Astrocyte (in vitro differentiated cells and primary cell): ENCODE results near the gene TMEM184A. TPM values are rescaled to one million over a fixed set of nuclear protein-coding genes. Genes with fewer than 3 reads are reported as not detected.

Experiments used
- DNase-seq: peaks from one replicate; pipeline ENCODE4 v3.0.0-alpha.2; 2010; ENCODE audit warnings: low read depth
- FAIRE-seq: peaks from 2 replicates; lab custom pipeline; 2011; peaks lifted over from hg19 to GRCh38; lab: Jason Lieb, UNC
- H2AFZ ChIP-seq: 2 replicates; pipeline ENCODE4 v1.6.0; 2012; ENCODE audit warnings: low read depth, low read length, inconsistent platforms
- H3K27ac ChIP-seq: 2 replicates; pipeline ENCODE4 v1.5.1; 2011; ENCODE audit warnings: low read depth, low read length, inconsistent platforms
- H3K27me3 ChIP-seq: 2 replicates; pipeline ENCODE4 v1.6.0; 2011; ENCODE audit warnings: low read length, inconsistent platforms; ENCODE audit not compliant: insufficient read depth
- H3K36me3 ChIP-seq: 2 replicates; pipeline ENCODE4 v1.5.1; 2011; ENCODE audit warnings: low read length, inconsistent platforms; ENCODE audit not compliant: insufficient read depth
- H3K4me1 ChIP-seq: 2 replicates; pipeline ENCODE4 v1.5.1; 2011; ENCODE audit warnings: low read length, inconsistent platforms; ENCODE audit not compliant: insufficient read depth
- H3K4me2 ChIP-seq: 2 replicates; pipeline ENCODE4 v1.6.0; 2012; ENCODE audit warnings: low read length, inconsistent platforms
- H3K4me3 ChIP-seq: 2 replicates; pipeline ENCODE4 v1.5.1; 2011; ENCODE audit warnings: low read depth, mild to moderate bottlenecking, low read length, inconsistent platforms; ENCODE audit not compliant: insufficient read depth
- H3K79me2 ChIP-seq: 2 replicates; pipeline ENCODE4 v1.6.0; 2012; ENCODE audit warnings: mild to moderate bottlenecking, low read length, inconsistent platforms; ENCODE audit not compliant: insufficient read depth
- H3K9ac ChIP-seq: 2 replicates; pipeline ENCODE4 v1.6.0; 2012; ENCODE audit warnings: mild to moderate bottlenecking, low read length, inconsistent platforms
- H3K9me3 ChIP-seq: 2 replicates; pipeline ENCODE4 v1.5.1; 2012; ENCODE audit warnings: low read depth, mild to moderate bottlenecking, low read length, inconsistent platforms; ENCODE audit not compliant: insufficient read depth
- H4K20me1 ChIP-seq: 2 replicates; pipeline ENCODE4 v1.6.0; 2012; ENCODE audit warnings: low read length, inconsistent platforms; ENCODE audit not compliant: insufficient read depth
- H3K27ac Mint-ChIP-seq: one replicate; pipeline ENCODE4 v1.8.0; 2021; ENCODE audit warnings: mild to moderate bottlenecking, mixed read lengths; ENCODE audit not compliant: unreplicated experiment
- H3K27me3 Mint-ChIP-seq: one replicate; pipeline ENCODE4 v1.8.0; 2021; ENCODE audit warnings: low read depth, mixed read lengths; ENCODE audit not compliant: unreplicated experiment
- H3K36me3 Mint-ChIP-seq: one replicate; pipeline ENCODE4 v1.8.0; 2021; ENCODE audit warnings: low read depth, mixed read lengths; ENCODE audit not compliant: unreplicated experiment
- H3K4me1 Mint-ChIP-seq: one replicate; pipeline ENCODE4 v1.8.0; 2021; ENCODE audit warnings: low read depth, mixed read lengths; ENCODE audit not compliant: unreplicated experiment
- H3K4me3 Mint-ChIP-seq: one replicate; pipeline ENCODE4 v1.8.0; 2021; ENCODE audit warnings: mild to moderate bottlenecking, moderate library complexity, mixed read lengths; ENCODE audit not compliant: unreplicated experiment
- H3K9me3 Mint-ChIP-seq: one replicate; pipeline ENCODE4 v1.8.0; 2021; ENCODE audit warnings: mild to moderate bottlenecking, mixed read lengths; ENCODE audit not compliant: unreplicated experiment
- CTCF ChIP-seq: IDR thresholded peaks from 2 replicates; pipeline ENCODE4 v1.5.1; 2011; ENCODE audit warnings: low read depth, mild to moderate bottlenecking, inconsistent platforms, low read length, moderate library complexity; ENCODE audit not compliant: insufficient read depth
- EZH2 ChIP-seq: IDR thresholded peaks from 2 replicates; pipeline ENCODE4 v1.6.1; 2012; ENCODE audit warnings: mild to moderate bottlenecking, low read length, inconsistent platforms; ENCODE audit not compliant: insufficient read depth
- total RNA-seq: library from RNA; stranded (reverse); gene quantifications from 2 replicates; pipeline ENCODE4 v1.2.1, GENCODE V29; 2021

The TMEM184A gene
- total RNA-seq, 1 donor from 2014 or later: 2.1 TPM

GRCh38 chr7:1598286-1598685 lies 42.3 kb upstream of the TMEM184A start:
- Histone ChIP-seq H3K79me2 (no peaks in the 10 kb centered on the region), H3K9ac (no peak overlapping the region), H3K27me3 (peaks cover 10% of the 10 kb centered on the region), H3K9me3 (peaks cover 3% of the 10 kb centered on the region), H3K36me3 (no peaks in the 10 kb centered on the region), H3K4me3 (no peak overlapping the region), H3K4me2 (no peak overlapping the region), H3K27ac (no peak overlapping the region), H2AFZ (no peak overlapping the region), H4K20me1 (no peaks in the 10 kb centered on the region), H3K4me1 (no peaks in the 10 kb centered on the region)
- FAIRE-seq (no peak), DNase-seq (no peak)
- no peaks in the 10 kb centered on the region for H3K9me3 Mint-ChIP-seq
- no peaks in the 10 kb centered on the region for H3K36me3 Mint-ChIP-seq
- H3K27ac Mint-ChIP-seq: no peak overlapping the region
- TF ChIP-seq EZH2: no peak
- no peak for TF ChIP-seq CTCF
- H3K4me3 Mint-ChIP-seq: no peak overlapping the region
- H3K4me1 Mint-ChIP-seq: no peaks in the 10 kb centered on the region
- H3K27me3 Mint-ChIP-seq: peaks cover 62% of the 10 kb centered on the region

GRCh38 chr7:1597791-1598190 lies 41.8 kb upstream of the TMEM184A start:
- H3K27me3 Mint-ChIP-seq: peaks cover 63% of the 10 kb centered on the region
- Histone ChIP-seq H2AFZ (no peak overlapping the region), H3K79me2 (no peaks in the 10 kb centered on the region), H3K36me3 (no peaks in the 10 kb centered on the region), H3K27me3 (peaks cover 10% of the 10 kb centered on the region), H3K9ac (no peak overlapping the region), H3K4me1 (no peaks in the 10 kb centered on the region), H4K20me1 (no peaks in the 10 kb centered on the region), H3K9me3 (peaks cover 3% of the 10 kb centered on the region), H3K27ac (no peak overlapping the region), H3K4me3 (no peak overlapping the region), H3K4me2 (no peak overlapping the region)
- no peak overlapping the region for H3K27ac Mint-ChIP-seq
- TF ChIP-seq EZH2: no peak
- no peak for TF ChIP-seq CTCF
- H3K9me3 Mint-ChIP-seq: no peaks in the 10 kb centered on the region
- no peaks in the 10 kb centered on the region for H3K36me3 Mint-ChIP-seq
- FAIRE-seq (no peak), DNase-seq (no peak)
- H3K4me3 Mint-ChIP-seq: no peak overlapping the region
- H3K4me1 Mint-ChIP-seq: no peaks in the 10 kb centered on the region

- H3K27ac Mint-ChIP-seq: no peak overlapping the region
- H3K27ac ChIP-seq: no peak overlapping the region
These were observed 41.2 kb upstream of the TMEM184A start for GRCh38 chr7:1597066-1597760.

More at GRCh38 chr7:1597066-1597760, 41.2 kb upstream of the TMEM184A start:
- no peak overlapping the region for H3K9ac ChIP-seq
- H3K4me3 Mint-ChIP-seq: no peak overlapping the region
- DNase-seq (no peak), FAIRE-seq (no peak)
- H3K27me3 ChIP-seq: peaks cover 10% of the 10 kb centered on the region
- no peaks in the 10 kb centered on the region for H3K36me3 Mint-ChIP-seq
- no peak overlapping the region for H3K4me3 ChIP-seq
- no peaks in the 10 kb centered on the region for H3K4me1 ChIP-seq
- H3K4me2 ChIP-seq: no peak overlapping the region
- H3K79me2 ChIP-seq: no peaks in the 10 kb centered on the region
- no peaks in the 10 kb centered on the region for H3K9me3 Mint-ChIP-seq
- H4K20me1 ChIP-seq: no peaks in the 10 kb centered on the region
- H3K27me3 Mint-ChIP-seq: peaks cover 67% of the 10 kb centered on the region
- H3K9me3 ChIP-seq: peaks cover 3% of the 10 kb centered on the region
- H2AFZ ChIP-seq: no peak overlapping the region
- no peaks in the 10 kb centered on the region for H3K4me1 Mint-ChIP-seq
- H3K36me3 ChIP-seq: no peaks in the 10 kb centered on the region
- TF ChIP-seq EZH2: no peak
- no peak for TF ChIP-seq CTCF
